ENCODE results near the gene GAGE13. TPM values are rescaled to one million over a fixed set of nuclear protein-coding genes. Genes with fewer than 3 reads are reported as not detected.

The GAGE13 gene, protein sequence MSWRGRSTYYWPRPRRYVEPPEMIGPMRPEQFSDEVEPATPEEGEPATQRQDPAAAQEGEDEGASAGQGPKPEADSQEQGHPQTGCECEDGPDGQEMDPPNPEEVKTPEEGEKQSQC
- total RNA-seq = not detected in 2 replicates

GRCh38 chrX:49331282-49331681, at the start of gene GAGE13:
TSS of gene GAGE13 (plus strand) at chrX:49331582. CDS start at chrX:49332738, 1,156 bp downstream.

GRCh38 chrX:49303346-49303745, 28.0 kb upstream of the GAGE13 start, which contains the start of gene GAGE10:
TSS of gene GAGE10 (plus strand) at chrX:49303646. CDS start at chrX:49304860, 1,214 bp downstream.

GRCh38 chrX:49321737-49322136, 9.6 kb upstream of the GAGE13 start, which contains the start of gene GAGE12J:
TSS of gene GAGE12J (plus strand) at chrX:49322037. CDS start at chrX:49323194, 1,157 bp downstream.

Other genes starting within 250 kb of the GAGE13 start
- 19.9 and 20.6 TPM in 2 replicates for gene GPKOW, start 207.8 kb upstream of the GAGE13 start, total RNA-seq
- gene MAGIX, start 168.8 kb upstream of the GAGE13 start, total RNA-seq = 4.4 and 5.6 TPM in 2 replicates
- gene PLP2, start 159.7 kb upstream of the GAGE13 start, total RNA-seq = 78.9 and 81.2 TPM in 2 replicates
- gene PRICKLE3, start 145.2 kb upstream of the GAGE13 start, total RNA-seq = 5.2 and 5.5 TPM in 2 replicates
- 0.32 and 0.54 TPM in 2 replicates for gene SYP, start 131.4 kb upstream of the GAGE13 start, total RNA-seq
- gene CACNA1F, start 98.2 kb upstream of the GAGE13 start, total RNA-seq = not detected in 2 replicates
- gene CCDC22, start 96.1 kb upstream of the GAGE13 start, total RNA-seq = 11.0 and 12.6 TPM in 2 replicates
- gene FOXP3, start 66.9 kb upstream of the GAGE13 start, total RNA-seq = not detected in 2 replicates
- gene PPP1R3F, start 61.8 kb upstream of the GAGE13 start, total RNA-seq = under 0.01 and 4.2 TPM in 2 replicates
- gene GAGE10, start 27.9 kb upstream of the GAGE13 start, total RNA-seq = not detected in 2 replicates
- gene GAGE12J, start 9.5 kb upstream of the GAGE13 start, total RNA-seq = not detected in 2 replicates
- gene GAGE12C, start 200.6 kb downstream of the GAGE13 start, total RNA-seq = not detected in 2 replicates
- gene GAGE12D, start 210.2 kb downstream of the GAGE13 start, total RNA-seq = not detected in 2 replicates
- not detected in 2 replicates for gene GAGE12E, start 219.7 kb downstream of the GAGE13 start, total RNA-seq
- not detected in 2 replicates for gene GAGE12F, start 229.3 kb downstream of the GAGE13 start, total RNA-seq
- not detected in 2 replicates for gene GAGE12G, start 238.8 kb downstream of the GAGE13 start, total RNA-seq
- gene GAGE12H, start 248.4 kb downstream of the GAGE13 start, total RNA-seq = not detected in 2 replicates

All from cardiac atrium fibroblast (primary cell).